HEK293T (cell line): ENCODE data around the gene ABCA5.

ENCODE experiments used
- ARNT ChIP-seq: fragments of 450-650 bp; IDR thresholded peaks from 2 replicates; pipeline ENCODE4 v1.6.1; 2017; ENCODE audit warnings: mild to moderate bottlenecking
- BHLHE40 ChIP-seq: fragments of 450-650 bp; IDR thresholded peaks from 2 replicates; pipeline ENCODE4 v1.6.1; 2016; ENCODE audit warnings: mild to moderate bottlenecking, moderate library complexity, borderline replicate concordance
- CTBP1 ChIP-seq: fragments of 450-650 bp; IDR thresholded peaks from 2 replicates; pipeline ENCODE4 v1.6.1; 2016; ENCODE audit warnings: borderline replicate concordance
- FOXA1 ChIP-seq: fragments of 450-650 bp; IDR thresholded peaks from 2 replicates; pipeline ENCODE4 v1.6.1; 2016; ENCODE audit warnings: mild to moderate bottlenecking
- FOXK2 ChIP-seq: fragments of 450-650 bp; IDR thresholded peaks from 2 replicates; pipeline ENCODE4 v1.6.1; 2016; ENCODE audit warnings: mild to moderate bottlenecking
- FOXM1 ChIP-seq: fragments of 450-650 bp; IDR thresholded peaks from 2 replicates; pipeline ENCODE4 v1.6.1; 2017; ENCODE audit warnings: mild to moderate bottlenecking, borderline replicate concordance
- HDGF ChIP-seq: fragments of 450-650 bp; IDR thresholded peaks from 2 replicates; pipeline ENCODE4 v1.6.1; 2017; ENCODE audit warnings: antibody characterized with exemption, borderline replicate concordance
- LEF1 ChIP-seq: fragments of 450-650 bp; IDR thresholded peaks from 2 replicates; pipeline ENCODE4 v1.6.1; 2017; ENCODE audit warnings: mild to moderate bottlenecking, borderline replicate concordance
- SP1 ChIP-seq: fragments of 450-650 bp; IDR thresholded peaks from 2 replicates; pipeline ENCODE4 v1.6.1; 2017
- SUZ12 ChIP-seq: fragments of 450-650 bp; IDR thresholded peaks from 2 replicates; pipeline ENCODE4 v1.6.1; 2016; ENCODE audit warnings: mild to moderate bottlenecking
- TARDBP ChIP-seq: fragments of 450-650 bp; IDR thresholded peaks from 2 replicates; pipeline ENCODE4 v1.6.1; 2016
- ZNF384 ChIP-seq: fragments of 450-650 bp; IDR thresholded peaks from 2 replicates; pipeline ENCODE4 v1.6.1; 2016
- TF ChIP-seq, protein P1 (sequence below): fragments of 450-650 bp; IDR thresholded peaks from 2 replicates; pipeline ENCODE4 v1.6.1; 2016

- TF ChIP-seq SP1 (no peak), FOXM1 (no peak), CTBP1 (no peak), HDGF (no peak), SUZ12 (no peak), LEF1 (no peak), FOXK2 (no peak), BHLHE40 (no peak), FOXA1 (no peak), TARDBP (no peak), ZNF384 (no peak), ARNT (no peak)
- TF ChIP-seq, protein P1, sequence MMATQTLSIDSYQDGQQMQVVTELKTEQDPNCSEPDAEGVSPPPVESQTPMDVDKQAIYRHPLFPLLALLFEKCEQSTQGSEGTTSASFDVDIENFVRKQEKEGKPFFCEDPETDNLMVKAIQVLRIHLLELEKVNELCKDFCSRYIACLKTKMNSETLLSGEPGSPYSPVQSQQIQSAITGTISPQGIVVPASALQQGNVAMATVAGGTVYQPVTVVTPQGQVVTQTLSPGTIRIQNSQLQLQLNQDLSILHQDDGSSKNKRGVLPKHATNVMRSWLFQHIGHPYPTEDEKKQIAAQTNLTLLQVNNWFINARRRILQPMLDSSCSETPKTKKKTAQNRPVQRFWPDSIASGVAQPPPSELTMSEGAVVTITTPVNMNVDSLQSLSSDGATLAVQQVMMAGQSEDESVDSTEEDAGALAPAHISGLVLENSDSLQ: no peak
Measured at GRCh38 chr17:69358688-69359596, 32.0 kb upstream of the ABCA5 start.
